ENCODE measurements around the gene CATSPERE.
"Not testable (repeated sequence)": the region's sequence is repeated elsewhere in the genome, so short reads cannot be mapped to it uniquely, and the experiment has no call there.

The CATSPERE gene

DNA sequence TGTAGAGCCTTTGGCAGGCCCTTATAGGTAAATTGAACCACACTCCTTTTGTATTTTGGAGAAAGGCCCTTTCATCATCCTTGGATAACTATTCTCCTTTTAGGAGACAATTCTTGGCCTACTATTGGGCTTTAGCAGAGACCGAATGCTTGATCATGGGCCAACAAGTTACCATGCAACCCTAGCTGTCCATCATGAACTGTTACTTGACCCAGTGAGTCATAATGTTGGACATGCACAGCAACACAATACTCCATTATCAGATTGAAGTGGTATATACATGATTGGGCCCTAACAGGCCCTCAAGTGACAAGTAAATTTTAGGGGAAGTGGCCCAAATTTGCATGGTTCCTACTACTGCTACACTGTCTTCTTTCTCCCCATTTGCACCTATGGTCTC lies 84.4 kb downstream of the CATSPERE start:
- DNase-seq (ENCODE audit: low read depth in 2 of 2): no peak

DNA sequence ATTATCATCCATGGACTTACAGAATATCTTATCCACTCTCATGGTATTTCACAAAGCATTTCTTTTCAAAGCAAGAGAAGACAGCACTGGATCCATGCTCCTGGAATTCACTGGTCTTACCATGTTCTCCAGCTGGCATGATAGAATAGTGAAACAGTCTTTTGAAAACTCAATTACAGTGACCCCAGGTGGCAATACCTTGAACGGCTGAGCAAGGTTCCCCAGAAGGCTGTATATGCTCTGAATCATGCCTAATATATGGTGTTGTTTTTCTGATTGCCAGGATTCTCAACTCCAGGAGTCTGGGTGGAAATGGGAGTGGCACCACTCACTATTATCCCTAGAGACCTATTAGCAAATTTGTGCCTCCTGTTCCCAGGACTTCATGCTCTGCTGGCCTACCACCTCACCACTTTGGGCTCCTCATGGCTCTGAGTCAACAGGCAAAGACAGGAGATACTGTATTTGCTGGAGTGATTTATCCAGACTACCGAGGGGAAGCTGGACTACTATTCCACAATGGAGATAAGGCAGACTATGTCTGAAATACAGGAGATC lies 87.6 kb downstream of the CATSPERE start:
- DNase-seq (ENCODE audit: low read depth in 2 of 2): no peak

DNA sequence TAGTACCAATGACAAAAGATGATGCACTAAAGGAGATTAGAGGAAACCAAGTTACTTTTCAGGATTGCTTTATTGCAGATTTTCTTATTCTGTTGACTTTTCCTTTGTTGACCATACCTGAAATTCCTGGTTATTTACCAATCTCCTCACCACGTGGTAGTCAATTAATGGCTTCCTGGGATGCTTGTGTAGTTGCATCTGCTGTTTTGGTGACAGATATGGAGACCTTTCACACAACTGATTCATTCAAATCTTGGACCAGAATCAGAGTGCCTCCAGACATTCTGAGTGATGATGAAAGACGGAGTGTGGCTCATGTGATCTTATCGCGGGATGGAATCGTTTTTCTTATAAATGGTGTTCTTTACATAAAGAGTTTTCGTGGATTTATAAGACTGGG lies 91.3 kb downstream of the CATSPERE start:
- DNase-seq (ENCODE audit: low read depth in 2 of 2): no peak

DNA sequence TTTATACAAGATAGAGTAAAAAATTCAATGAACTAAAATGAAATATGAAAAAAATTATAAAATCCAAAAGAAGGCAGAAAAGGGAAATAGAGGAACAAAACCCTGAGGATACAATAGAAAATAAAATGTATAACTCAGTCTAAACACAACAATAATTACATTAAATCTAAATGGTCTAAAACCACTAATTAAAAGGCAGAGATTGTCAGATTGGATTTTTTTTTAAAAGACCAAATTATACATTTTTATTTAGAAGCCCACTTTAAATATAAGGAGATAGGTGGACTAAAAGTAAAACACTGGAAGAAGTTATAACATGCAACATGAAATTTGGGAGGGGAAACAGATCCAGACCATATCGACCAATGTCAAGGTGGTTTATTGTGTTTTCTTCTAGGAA lies 95.2 kb downstream of the CATSPERE start:
- no peak for DNase-seq (ENCODE audit: low read depth in 2 of 2)

DNA sequence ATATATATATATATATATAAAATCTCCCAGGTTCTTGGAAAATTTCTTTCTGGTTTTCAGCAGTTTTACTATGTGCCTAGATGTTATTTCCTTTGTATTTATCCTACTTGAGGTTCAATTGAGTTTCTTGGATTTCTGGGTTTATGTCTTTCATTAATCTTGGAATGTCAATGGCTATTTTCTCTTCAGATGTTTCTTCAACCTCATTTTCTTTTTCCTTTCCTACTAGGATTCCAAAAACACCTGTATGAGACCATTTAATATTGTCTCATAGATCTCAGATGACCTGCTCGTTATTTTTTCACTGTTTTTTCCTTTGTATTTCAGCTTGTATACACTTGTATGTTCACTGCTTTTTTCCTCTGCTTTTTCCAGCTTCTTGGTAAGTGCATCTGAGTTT lies 96.5 kb downstream of the CATSPERE start:
- DNase-seq (ENCODE audit: low read depth in 2 of 2): no peak

DNA sequence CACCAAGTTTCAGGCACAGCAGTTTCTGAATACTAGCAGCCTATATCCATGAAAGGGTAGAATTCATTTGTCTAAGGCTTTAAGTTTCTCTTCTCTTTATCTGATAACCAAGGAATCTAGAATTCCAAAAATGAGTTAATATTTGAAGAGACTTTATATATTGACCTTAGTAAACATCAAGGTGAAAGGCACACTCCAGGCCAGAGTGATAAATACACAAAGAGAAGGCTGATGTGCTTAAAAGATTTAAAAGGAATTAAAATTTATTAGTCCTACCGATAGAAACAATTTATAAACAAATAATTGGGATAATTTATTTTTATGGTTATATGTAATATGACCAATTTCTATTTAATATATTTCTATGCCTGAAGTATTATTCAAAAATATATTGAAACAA lies 98.5 kb downstream of the CATSPERE start:
- no peak for DNase-seq (ENCODE audit: low read depth in 2 of 2)

DNA sequence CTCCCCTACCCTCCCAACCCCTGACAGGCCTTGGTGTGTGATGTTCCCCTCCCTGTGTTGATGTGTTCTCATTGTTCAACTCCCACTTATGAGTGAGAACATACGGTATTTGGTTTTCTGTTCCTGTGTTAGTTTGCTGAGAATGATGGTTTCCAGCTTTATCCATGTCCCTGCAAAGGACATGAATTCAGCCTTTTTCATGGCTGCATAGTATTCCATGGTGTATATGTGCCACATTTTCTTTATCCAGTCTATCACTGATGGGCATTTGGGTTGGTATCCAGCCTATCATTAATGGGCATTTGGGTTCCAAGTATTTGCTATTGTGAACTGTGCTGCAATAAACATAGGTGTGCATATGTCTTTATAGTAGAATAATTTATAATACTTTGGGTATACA lies 101.8 kb downstream of the CATSPERE start:
- DNase-seq (ENCODE audit: low read depth in 2 of 2): not testable (repeated sequence)

DNA sequence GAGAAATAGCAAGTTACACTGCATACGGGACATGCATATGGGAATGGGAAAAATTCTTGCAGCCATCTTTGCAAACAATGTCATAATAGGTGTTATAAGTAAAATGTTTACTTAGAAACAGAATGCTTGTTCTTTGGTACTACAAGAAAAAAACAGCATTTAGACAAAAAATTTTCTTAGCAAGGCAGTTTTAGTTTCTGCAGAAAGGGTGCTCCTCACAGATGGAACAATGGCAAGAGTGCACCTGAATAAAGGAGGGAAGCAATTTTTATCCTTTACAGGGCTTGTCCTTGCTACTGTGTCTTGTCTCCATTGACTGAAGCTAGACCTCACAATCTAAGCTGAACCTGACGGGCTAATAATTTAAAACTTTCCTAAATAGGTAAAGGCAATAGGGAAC lies 112.7 kb downstream of the CATSPERE start:
- DNase-seq (ENCODE audit: low read depth in 2 of 2): no peak

DNA sequence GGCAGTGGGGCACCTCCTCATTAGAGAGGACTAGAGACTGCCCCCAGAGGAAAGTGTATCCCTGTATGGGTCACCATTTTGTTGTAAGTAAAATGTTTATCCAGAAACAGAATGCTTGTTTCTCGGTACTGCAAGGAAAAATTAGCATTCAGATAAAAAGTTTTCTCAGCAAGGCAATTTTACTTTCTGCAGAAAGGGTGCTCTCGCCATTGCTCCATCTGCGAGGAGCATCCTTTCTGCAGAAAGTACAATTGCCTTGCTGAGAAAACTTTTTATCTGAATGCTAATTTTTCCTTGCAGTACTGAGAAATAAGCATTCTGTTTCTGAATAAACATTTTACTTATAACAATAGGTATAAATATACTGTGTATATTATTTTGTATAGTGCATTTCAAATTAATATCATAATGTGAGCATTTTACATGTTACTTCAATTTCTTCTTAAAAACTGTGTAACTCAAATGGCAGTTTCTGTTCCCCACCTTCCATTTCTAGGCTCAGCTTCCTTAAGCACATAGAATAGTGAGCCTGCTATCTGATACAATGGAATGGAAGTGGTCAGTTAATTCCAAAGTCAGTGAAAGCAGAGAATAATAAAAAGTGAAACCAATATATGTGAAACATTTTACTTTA lies 115.3 kb downstream of the CATSPERE start:
- DNase-seq (ENCODE audit: low read depth in 2 of 2): no peak

DNA sequence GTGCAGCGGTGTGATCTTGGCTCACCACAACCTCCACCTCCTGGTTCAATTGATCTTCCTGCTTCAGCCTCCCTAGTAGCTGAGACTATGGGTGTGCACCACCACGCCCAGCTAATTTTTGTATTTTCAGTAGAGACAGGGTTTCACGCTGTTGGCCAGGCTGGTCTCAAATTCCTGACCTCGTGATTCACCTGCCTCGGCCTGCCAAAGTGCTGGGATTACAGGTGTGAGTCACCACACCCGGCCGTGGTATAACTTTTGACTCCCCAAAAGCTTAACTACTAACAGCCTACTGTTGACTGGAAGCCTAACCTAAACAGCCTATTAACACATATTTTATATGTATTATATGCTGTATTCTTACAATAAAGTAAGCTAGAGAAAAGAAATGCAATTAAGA lies 117.1 kb downstream of the CATSPERE start:
- DNase-seq (ENCODE audit: low read depth in 2 of 2): not testable (repeated sequence)

DNA sequence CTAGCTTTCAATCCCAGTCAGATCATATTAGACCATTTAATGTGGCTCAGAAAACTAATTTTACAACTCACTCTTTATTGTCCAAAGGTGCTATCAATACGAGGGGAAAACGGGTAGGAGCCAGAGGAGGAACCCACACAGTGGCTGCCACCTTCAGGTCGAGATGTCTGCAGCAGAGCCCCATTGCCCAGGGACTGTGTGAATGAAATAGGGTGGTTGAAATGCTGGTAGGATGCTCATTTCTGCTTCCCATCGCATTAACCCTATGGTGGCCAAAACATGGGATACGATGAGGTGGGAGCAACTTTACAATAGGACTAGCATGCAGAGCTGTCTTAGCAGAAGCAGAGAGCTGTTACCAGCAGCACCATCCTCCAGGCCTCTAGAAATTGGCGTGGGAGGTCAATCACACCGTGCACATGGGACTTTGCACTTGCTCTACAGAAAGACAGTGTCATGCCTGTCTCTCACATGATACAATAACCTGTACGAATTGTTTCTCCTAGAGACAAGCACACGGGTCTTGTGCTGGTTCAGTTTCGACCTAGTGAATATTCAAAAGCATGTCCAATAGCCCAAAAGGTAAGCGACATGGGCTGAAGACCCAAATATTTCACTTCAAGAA lies 122.4 kb downstream of the CATSPERE start:
- DNase-seq (ENCODE audit: low read depth in 2 of 2): no peak

DNA sequence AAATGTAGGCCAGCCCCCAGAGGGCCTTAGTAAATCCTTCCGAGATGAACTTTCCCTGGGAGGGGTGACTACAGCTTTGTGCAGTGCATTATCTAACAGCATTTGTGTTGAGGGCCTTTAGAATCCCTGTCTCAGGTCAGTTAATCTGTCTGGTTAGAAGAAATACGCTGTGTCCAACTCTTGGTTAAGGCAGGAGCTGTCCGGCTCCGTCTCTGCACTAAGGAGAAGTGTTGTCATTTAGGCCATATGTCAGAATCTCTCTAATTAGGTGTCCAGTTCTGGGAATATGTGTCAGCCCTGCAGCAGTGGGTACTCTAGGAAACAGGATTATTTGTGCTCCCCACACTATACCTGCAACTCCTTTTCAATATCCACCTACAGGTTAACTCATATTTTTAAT lies 124.8 kb downstream of the CATSPERE start:
- DNase-seq (ENCODE audit: low read depth in 2 of 2): no peak

DNA sequence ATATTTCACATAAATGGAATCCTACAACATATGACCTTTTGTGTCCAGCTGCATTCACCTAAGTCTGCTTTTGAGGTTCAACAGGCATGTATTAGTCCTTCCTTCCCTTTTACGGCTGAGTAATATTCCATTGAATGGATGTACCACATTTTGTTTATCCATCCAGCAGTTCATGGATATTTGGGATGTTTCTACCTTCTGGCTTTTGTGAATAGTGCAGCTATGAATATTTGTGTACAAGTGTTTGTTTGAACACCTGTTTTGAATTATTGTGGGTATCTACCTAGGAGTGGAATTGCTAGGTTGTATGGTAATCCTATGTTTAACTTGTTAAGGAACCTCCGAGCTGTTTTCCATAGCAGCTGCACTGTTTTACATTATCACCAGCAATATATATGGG lies 129.6 kb downstream of the CATSPERE start:
- DNase-seq (ENCODE audit: low read depth in 2 of 2): no peak

DNA sequence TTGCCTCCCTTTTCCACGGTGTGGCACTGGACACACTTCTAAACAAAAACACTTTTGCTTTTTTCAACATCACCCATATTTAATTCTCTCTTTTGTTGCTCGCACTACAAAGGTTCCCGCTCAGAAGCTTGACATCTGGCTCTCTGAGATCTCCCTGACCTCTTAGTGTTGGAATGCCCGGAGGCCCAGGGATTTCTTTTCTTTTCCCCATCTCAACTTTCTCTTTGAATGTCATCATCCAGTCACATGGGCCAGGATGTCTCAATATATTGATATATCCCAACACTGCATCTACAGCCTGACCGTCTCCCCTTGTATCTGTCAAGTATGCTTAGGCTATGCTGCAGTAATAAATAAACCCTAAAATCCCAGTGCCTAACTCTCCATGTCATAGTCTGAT lies 137.5 kb downstream of the CATSPERE start:
- no peak for DNase-seq (ENCODE audit: low read depth in 2 of 2)

DNA sequence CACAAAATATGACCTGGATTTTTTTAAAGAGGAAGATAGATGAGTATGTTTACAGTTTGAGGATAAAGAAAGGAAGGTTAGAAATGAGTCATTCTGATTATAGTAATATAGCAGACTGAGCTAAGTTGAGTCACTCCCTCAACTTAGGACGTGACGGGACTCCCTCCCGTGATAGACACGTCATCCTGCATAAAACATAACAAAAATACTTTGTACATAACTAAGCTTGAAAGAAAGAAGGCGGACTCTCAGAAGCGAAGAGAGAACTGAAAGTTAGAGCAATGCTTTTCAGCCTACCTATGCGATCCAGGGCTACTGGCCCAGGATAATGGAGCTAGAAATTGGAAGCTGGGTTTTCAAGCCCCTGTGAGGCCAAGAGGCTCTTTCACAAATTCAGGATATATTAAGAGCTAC lies 138.9 kb downstream of the CATSPERE start:
- DNase-seq (ENCODE audit: low read depth in 2 of 2): peak; percentile 11 to 13

DNA sequence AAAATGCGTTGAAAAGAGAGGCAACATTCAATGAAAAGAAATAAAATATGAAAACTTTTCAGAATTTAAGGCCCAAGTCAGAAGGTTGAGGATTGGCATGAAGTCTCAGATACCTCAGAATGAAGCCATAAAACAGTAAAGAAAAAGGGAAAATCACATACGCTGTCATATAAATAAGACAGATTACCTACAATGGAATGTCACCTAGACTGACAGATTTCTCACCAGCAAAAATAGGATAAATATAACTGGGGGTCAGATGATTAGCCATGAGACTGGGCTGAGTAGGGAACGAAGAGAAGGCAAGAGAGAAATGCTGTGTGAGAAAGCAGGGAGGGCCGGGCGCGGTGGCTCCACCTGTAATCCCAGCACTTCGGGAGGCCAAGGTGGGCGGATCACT lies 140.3 kb downstream of the CATSPERE start:
- DNase-seq (ENCODE audit: low read depth in 2 of 2): no peak

DNA sequence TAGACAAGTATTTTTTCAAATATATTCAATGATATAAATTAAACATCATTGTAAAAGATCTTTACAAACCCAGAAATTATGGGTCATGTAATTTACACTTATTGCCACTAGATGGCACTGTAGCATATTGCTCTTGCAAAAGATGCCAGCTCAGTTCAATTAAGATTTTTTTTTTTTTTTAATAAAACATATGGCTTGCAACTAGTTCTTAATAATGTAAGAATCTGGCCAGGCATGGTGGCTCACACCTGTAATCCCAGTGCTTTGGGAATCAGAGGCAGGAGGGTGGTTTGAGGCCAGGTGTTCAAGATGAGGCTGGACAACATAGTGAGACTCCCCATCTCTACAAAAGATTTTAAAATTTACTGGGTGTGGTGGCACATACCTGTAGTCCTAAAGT lies 142.4 kb downstream of the CATSPERE start:
- no peak for DNase-seq (ENCODE audit: low read depth in 2 of 2)

DNA sequence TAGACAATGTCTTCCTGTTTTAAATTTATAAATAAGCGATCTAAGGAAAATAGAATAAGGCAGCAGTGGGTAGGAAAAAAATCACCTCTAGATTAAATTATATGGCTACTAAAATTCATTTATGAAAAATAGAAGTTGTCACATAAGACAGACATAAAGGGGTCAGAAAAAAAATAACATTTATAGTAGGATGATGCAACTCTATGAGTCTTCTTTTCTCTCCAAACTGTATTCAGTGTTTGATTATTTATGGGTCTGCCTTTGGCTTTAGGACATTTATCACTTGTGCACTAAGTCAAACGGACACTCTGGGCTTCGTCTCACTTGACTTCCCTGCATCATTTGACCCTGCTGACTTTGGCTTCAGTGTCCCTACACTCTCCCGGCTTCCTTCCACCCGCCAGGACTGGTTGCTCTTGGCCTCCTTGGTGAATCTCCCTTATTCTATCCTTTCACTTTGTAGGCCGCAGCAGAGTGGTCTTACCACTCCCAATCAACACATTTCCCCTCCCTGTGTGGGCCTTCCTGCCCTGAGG lies 144.8 kb downstream of the CATSPERE start:
- no peak for DNase-seq (ENCODE audit: low read depth in 2 of 2)

DNA sequence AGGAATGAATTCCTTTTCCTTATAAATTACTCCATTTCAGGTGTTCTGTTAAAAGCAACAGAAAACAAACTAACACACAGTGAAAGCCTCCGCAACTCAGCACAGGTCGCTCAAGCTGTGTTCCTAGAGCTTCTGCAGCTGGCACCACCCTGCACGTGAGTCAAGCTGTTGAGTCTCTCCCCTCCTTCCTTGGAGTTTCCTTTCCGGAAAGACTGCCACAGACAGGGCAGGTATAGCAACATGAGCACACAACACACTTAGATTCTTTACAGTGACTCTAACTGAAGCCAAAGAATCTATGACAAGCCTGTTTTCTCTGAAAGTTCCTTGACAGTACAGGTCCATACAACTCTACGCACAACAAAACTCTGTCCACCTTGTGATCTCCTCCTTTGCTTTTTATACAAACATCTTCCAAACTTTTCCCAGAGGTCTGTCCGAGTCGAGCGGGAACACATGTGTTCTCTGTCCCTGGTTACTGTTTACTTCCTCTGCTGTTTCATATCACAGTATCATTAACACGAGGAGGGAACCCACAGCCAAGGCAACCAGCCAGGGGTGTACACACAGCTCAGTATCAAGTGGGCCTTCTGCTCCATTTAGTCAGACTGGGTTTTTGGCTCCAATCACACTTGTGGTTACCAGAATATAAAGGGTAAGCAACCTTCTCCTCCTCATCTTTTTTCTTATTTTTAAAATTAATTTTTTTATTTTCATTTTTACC lies 153.2 kb downstream of the CATSPERE start:
- DNase-seq (ENCODE audit: low read depth in 2 of 2): no peak

DNA sequence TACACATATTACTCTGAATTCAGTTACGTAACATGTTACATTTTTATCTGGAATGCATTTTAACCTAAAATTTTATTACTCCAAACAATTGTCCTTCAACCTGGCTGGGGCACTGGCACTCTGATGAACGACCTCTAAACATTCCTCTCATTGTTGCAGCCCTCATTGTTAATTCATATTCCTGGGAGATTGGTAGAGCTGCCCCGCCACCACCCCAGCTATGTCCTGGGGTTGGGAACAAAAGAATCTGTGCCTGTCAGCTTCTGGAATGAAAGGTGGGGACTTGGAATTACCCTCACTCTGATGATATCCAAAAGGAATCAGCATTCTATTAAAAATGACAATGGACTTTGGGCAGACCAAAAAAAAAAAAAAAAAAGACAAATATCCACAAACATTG lies 153.8 kb downstream of the CATSPERE start:
- no peak for DNase-seq (ENCODE audit: low read depth in 2 of 2)

DNA sequence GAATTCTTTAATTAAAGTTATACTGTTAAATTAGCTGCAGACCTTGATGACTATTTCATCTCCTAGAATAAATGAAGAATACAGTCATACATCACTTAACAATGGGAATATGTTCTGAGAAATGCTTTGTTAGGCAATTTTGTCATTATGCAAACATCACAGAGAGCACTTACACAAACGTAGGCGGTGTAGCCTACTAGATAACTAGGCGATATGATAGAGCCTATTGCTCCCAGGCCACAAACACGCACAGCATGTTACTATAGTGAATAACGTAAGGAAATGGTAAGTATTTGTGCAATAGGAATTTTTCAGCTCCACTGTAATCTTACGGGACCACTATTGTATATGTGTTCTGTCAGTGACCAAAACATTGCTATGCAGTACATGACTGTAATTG lies 154.2 kb downstream of the CATSPERE start:
- DNase-seq (ENCODE audit: low read depth in 2 of 2): no peak

DNA sequence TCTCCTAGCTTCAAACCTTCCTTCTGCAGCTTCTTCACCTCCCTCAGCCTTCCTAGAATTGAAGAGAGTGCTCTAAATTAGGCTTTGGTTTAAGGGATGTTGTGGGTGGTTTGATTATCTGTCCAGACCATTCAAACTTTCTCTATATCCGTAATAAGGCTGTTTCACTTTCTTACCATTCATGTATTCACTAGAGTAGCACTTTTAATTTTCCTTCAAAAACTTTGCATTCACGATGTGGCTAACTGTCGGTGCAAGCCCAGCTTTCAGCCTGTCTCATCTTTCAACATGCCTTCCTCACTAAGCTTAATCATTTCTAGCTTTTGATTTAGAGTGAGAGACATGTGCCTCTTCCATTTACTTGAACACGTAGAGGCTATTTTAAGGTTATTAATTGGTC lies 165.6 kb downstream of the CATSPERE start:
- DNase-seq (ENCODE audit: low read depth in 2 of 2): no peak

DNA sequence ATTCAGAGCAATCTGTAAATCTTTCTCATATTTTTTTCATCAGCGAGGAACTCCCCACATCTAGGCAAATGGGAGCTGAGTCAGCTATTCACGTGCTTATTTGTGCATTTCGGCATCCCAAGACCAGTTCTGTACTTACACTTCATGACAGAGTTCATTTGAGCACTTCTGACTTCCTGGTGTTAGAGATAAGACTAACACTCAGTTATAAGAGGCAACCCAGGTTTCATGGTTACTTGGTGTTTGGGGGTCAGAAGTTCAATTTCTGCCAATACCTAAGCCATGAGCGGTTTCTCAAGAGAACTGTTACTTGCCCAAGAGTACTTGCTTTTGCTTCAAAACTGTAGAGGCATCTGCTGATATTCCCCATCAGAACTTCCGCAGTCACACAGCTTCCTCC lies 167.7 kb downstream of the CATSPERE start:
- no peak for DNase-seq (ENCODE audit: low read depth in 2 of 2)

Measured in stimulated activated CD8-positive, alpha-beta memory T cell treated with anti-CD3 and anti-CD28 coated beads, Interleukin-7, amount 100 ng/mL, for 4 hours (primary cell).